HCT116 (cell line): ENCODE data around the gene POC1A. TPM values are rescaled to one million over a fixed set of nuclear protein-coding genes. Genes with fewer than 3 reads are reported as not detected.

ENCODE experiments used
- ATAC-seq: fragments of 200-7000 bp; cut with Tn5 transposase; 2 replicates; pipeline ENCODE4 v1.9.1; 2020; ENCODE audit warnings: mild to moderate bottlenecking, moderate library complexity
- BruUV-seq: library from RNA; stranded (reverse); fragments of 400-500 nt; replicated peaks from 2 replicates; lab custom pipeline; 2021; lab: Mats Ljungman, UMichigan
- CTCF ChIA-PET: fragments of 300-600 bp; sonication (Branson Sonifier 250); formaldehyde crosslinking; loops from one replicate; lab custom pipeline; 2021; ENCODE audit warnings: antibody characterized with exemption; lab: Charles Lee
- POLR2A ChIA-PET: fragments of 300-600, 350-600 bp; sonication (Branson Sonifier 250); formaldehyde crosslinking; loops from one replicate; lab custom pipeline; 2021; ENCODE audit warnings: antibody characterized with exemption; lab: Charles Lee
- RAD21 ChIA-PET, 2 experiments: fragments of 300-600 bp; sonication (Branson Sonifier 250); formaldehyde crosslinking; loops; one replicate each; lab custom pipeline; 2023; ENCODE audit warnings: low total read pairs in 2 of 2; ENCODE audit not compliant: uncharacterized antibody in 2 of 2, unreplicated experiment in 2 of 2, low non-redundant PET in 1 of 2; lab: Charles Lee
- DNase-seq: peaks from one replicate; pipeline ENCODE4 v3.0.0-alpha.2; 2010; ENCODE audit warnings: low read depth, low spot score
- H2AFZ ChIP-seq: fragments of 200-600 bp; shearing (Covaris generic), sonication (generic); 2 replicates; pipeline ENCODE4 v1.6.1; 2017; ENCODE audit warnings: low read depth, mixed run types, mixed read lengths, antibody characterized with exemption, low read length; ENCODE audit not compliant: poor library complexity, severe bottlenecking
- H3K27ac ChIP-seq: 2 replicates; pipeline ENCODE4 v1.5.1; 2012; ENCODE audit warnings: low read depth, low read length
- H3K27me3 ChIP-seq: fragments of 200-600 bp; sonication (generic); 2 replicates; pipeline ENCODE4 v1.6.1; 2016; ENCODE audit warnings: mixed run types, low read length, mixed read lengths; ENCODE audit not compliant: insufficient read depth
- H3K36me3 ChIP-seq, 2 experiments: fragments of 200-500 bp in 1 of 2; fragments of 200-600 bp in 1 of 2; sonication (Bioruptor generic) in 1 of 2; sonication (generic) in 1 of 2; 2 replicates each; pipeline versions ENCODE4 v1.5.1 to v1.6.1; 2014 to 2016; ENCODE audit warnings: low read length in 2 of 2, inconsistent platforms in 1 of 2, mixed read lengths in 1 of 2, mixed run types in 1 of 2; ENCODE audit not compliant: insufficient read depth in 2 of 2, control insufficient read depth in 1 of 2
- H3K4me1 ChIP-seq, 2 experiments: fragments of 200-600 bp in 1 of 2; sonication (generic) in 1 of 2; 2 replicates each; pipeline versions ENCODE4 v1.5.1 to v1.6.1; 2012 to 2017; ENCODE audit warnings: low read length in 2 of 2, inconsistent platforms in 1 of 2, mild to moderate bottlenecking in 1 of 2, mixed read lengths in 1 of 2, mixed run types in 1 of 2, moderate library complexity in 1 of 2; ENCODE audit not compliant: insufficient read depth in 2 of 2, control insufficient read depth in 1 of 2
- H3K4me2 ChIP-seq: fragments of 200-600 bp; sonication (generic); 2 replicates; pipeline ENCODE4 v1.6.1; 2017; ENCODE audit warnings: mixed run types, low read length, mixed read lengths
- H3K4me3 ChIP-seq, 2 experiments: fragments of 200-600 bp in 1 of 2; sonication (generic) in 1 of 2; replicated peaks in 1 of 2; 2 replicates each; pipeline ENCODE4 v1.5.1; 2011 to 2016; ENCODE audit warnings: low read length in 2 of 2, control low read depth in 1 of 2, low read depth in 1 of 2, mild to moderate bottlenecking in 1 of 2, mixed read lengths in 1 of 2, mixed run types in 1 of 2
- H3K79me2 ChIP-seq: fragments of 200-600 bp; sonication (generic); 2 replicates; pipeline ENCODE4 v1.6.1; 2017; ENCODE audit warnings: mild to moderate bottlenecking, mixed run types, low read length, moderate library complexity, mixed read lengths; ENCODE audit not compliant: insufficient read depth
- H3K9ac ChIP-seq: fragments of 200-600 bp; sonication (generic); 2 replicates; pipeline ENCODE4 v1.6.1; 2016; ENCODE audit warnings: low read length, mixed read lengths
- H3K9me2 ChIP-seq: fragments of 200-600 bp; sonication (generic), shearing (Covaris generic); 2 replicates; pipeline ENCODE4 v1.6.1; 2017; ENCODE audit warnings: mixed run types, mild to moderate bottlenecking, moderate library complexity; ENCODE audit not compliant: insufficient read depth
- H3K9me3 ChIP-seq, 2 experiments: fragments of 200-500 bp in 1 of 2; fragments of 200-600 bp in 1 of 2; sonication (Bioruptor generic) in 1 of 2; sonication (generic) in 1 of 2; 2 replicates each; pipeline ENCODE4 v1.6.1; 2014 to 2017; ENCODE audit warnings: low read length in 2 of 2, mixed read lengths in 2 of 2, inconsistent platforms in 1 of 2, low read depth in 1 of 2, mild to moderate bottlenecking in 1 of 2, mixed run types in 1 of 2, moderate library complexity in 1 of 2; ENCODE audit not compliant: control insufficient read depth in 1 of 2, insufficient read depth in 1 of 2
- H4K20me1 ChIP-seq: fragments of 200-600 bp; sonication (generic), shearing (Covaris generic); 2 replicates; pipeline ENCODE4 v1.6.1; 2017; ENCODE audit warnings: mixed run types, mild to moderate bottlenecking, moderate library complexity; ENCODE audit not compliant: insufficient read depth
- CBX3 ChIP-seq: IDR thresholded peaks from 2 replicates; pipeline ENCODE4 v1.6.1; 2012; ENCODE audit warnings: low read depth
- CEBPB ChIP-seq: IDR thresholded peaks from 2 replicates; pipeline ENCODE4 v1.6.1; 2012; ENCODE audit warnings: low read depth
- ELF1 ChIP-seq: IDR thresholded peaks from 2 replicates; pipeline ENCODE4 v1.6.1; 2012; ENCODE audit warnings: low read depth, borderline replicate concordance
- EZH2 ChIP-seq: fragments of 200-600 bp; sonication (generic); IDR thresholded peaks from 2 replicates; pipeline ENCODE4 v1.6.1; 2017; ENCODE audit warnings: antibody characterized with exemption, mixed run types
- YY1 ChIP-seq: IDR thresholded peaks from 2 replicates; pipeline ENCODE4 v1.6.1; 2011; ENCODE audit warnings: low read length, low read depth, moderate library complexity, mild to moderate bottlenecking; ENCODE audit not compliant: insufficient replicate concordance; ENCODE audit errors: extremely low read depth
- ZNF274 ChIP-seq: fragments of 200-500 bp; sonication (Bioruptor generic); IDR thresholded peaks from 2 replicates; pipeline ENCODE4 v1.6.1; 2014; ENCODE audit warnings: mild to moderate bottlenecking, low read depth, low read length, inconsistent platforms
- intact Hi-C: fragments of 100-400 bp; cut with micrococcal nuclease; formaldehyde crosslinking; loops from 2 replicates; pipeline ENCODE4 v1.10.0; 2022
- total RNA-seq: library from RNA; stranded (reverse); gene quantifications from one replicate; pipeline ENCODE4 v1.2.1, GENCODE V29; 2021; ENCODE audit not compliant: unreplicated experiment
- TF ChIP-seq, protein P1 (sequence below), 3 experiments: fragments of 200-600 bp in 1 of 3; sonication (generic) in 1 of 3; IDR thresholded peaks in 2 of 3; conservative IDR thresholded peaks in 1 of 3; 2 replicates each; pipeline ENCODE4 v1.5.1; 2012 to 2017; ENCODE audit warnings: low read depth in 2 of 3, low read length in 2 of 3, antibody characterized with exemption in 1 of 3, borderline replicate concordance in 1 of 3, control low read depth in 1 of 3, mild to moderate bottlenecking in 1 of 3, mixed read lengths in 1 of 3, mixed run types in 1 of 3, moderate library complexity in 1 of 3; ENCODE audit not compliant: insufficient read depth in 1 of 3

POC1A gene
- total RNA-seq, 1 experiment from 2014 or later, result 34.0 TPM

DNA sequence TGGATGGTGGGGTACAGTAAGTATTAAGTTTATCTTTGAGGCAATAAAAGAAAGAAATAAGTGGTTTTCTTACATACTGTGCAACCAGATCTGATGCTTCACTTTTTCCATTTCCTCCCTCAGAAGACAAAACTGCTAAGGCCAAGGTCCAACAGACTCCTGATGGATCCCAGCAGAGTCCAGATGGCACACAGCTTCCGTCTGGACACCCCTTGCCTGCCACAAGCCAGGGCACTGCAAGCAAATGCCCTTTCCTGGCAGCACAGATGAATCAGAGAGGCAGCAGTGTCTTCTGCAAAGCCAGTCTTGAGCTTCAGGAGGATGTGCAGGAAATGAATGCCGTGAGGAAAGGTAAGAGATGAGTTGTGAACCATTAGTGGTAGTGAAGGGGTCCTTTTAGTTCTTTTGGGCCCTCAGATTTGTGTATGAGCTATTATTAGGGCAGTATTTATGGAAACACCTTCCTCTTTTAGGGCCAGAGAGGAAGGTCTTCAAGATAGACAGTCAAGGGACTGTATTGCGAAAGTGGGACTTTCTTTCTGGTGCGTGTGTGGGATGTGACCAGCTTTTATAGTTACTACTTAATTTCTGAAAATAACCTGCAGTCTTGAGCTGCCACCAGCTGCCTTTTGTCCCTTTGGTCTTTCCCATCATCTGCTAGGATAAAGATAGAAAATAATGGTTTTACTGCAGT, 48.3 kb upstream of the POC1A start:
- peaks cover 25% of the 10 kb centered on the region for H3K79me2 ChIP-seq

More for the DNA sequence above, 48.3 kb upstream of the POC1A start:
- H3K4me2 ChIP-seq, result no peak overlapping the region
- H3K9me3 ChIP-seq, result no peaks in the 10 kb centered on the region
- peaks cover under 1 to 14% of the 10 kb centered on the region in 2 experiments; a peak in 3 of 4 replicates for H3K4me1 ChIP-seq
- H3K27me3 ChIP-seq, result no peaks in the 10 kb centered on the region
- no peak overlapping the region for H3K9ac ChIP-seq
- DNase-seq (no peak), ATAC-seq (no peak)
- CTCF ChIA-PET, result interaction anchor here (2.2 kb wide), 1 partner anchor 17 kb away, joined by 10 read pairs; no protein-coding TSS in a partner anchor
- H3K36me3 ChIP-seq, result peaks cover 53 to 61% of the 10 kb centered on the region in 2 experiments
- no peak overlapping the region for H2AFZ ChIP-seq
- H4K20me1 ChIP-seq, result no peaks in the 10 kb centered on the region
- RAD21 ChIA-PET, result no interaction called here
- BruUV-seq, result no TSS peak
- intact Hi-C loops, result no loop called here
- H3K9me2 ChIP-seq, result no peaks in the 10 kb centered on the region
- no peak for TF ChIP-seq ELF1
- TF ChIP-seq YY1, result no peak
- TF ChIP-seq CBX3, result no peak
- no peak for TF ChIP-seq EZH2
- no peak for TF ChIP-seq CEBPB
- TF ChIP-seq ZNF274, result no peak
- TF ChIP-seq, protein P1, sequence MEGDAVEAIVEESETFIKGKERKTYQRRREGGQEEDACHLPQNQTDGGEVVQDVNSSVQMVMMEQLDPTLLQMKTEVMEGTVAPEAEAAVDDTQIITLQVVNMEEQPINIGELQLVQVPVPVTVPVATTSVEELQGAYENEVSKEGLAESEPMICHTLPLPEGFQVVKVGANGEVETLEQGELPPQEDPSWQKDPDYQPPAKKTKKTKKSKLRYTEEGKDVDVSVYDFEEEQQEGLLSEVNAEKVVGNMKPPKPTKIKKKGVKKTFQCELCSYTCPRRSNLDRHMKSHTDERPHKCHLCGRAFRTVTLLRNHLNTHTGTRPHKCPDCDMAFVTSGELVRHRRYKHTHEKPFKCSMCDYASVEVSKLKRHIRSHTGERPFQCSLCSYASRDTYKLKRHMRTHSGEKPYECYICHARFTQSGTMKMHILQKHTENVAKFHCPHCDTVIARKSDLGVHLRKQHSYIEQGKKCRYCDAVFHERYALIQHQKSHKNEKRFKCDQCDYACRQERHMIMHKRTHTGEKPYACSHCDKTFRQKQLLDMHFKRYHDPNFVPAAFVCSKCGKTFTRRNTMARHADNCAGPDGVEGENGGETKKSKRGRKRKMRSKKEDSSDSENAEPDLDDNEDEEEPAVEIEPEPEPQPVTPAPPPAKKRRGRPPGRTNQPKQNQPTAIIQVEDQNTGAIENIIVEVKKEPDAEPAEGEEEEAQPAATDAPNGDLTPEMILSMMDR (IDR thresholded peaks at IDR 0.05 in 2 of 3, conservative IDR thresholded peaks at IDR 0.05 in 1 of 3; ENCODE audit: borderline replicate concordance in 1 of 3, insufficient read depth in 1 of 3, low read depth in 2 of 3, low read length in 2 of 3), result no peak
- POLR2A ChIA-PET, result interaction anchor here (1.0 to 1.3 kb wide), 2 partner anchors 14 to 48 kb away, joined by 3 to 4 read pairs; no protein-coding TSS in a partner anchor
- no peak overlapping the region for H3K4me3 ChIP-seq
- H3K27ac ChIP-seq, result no peak overlapping the region
